Measurements from ENCODE around the gene ZNF503.

ZNF503 gene, protein sequence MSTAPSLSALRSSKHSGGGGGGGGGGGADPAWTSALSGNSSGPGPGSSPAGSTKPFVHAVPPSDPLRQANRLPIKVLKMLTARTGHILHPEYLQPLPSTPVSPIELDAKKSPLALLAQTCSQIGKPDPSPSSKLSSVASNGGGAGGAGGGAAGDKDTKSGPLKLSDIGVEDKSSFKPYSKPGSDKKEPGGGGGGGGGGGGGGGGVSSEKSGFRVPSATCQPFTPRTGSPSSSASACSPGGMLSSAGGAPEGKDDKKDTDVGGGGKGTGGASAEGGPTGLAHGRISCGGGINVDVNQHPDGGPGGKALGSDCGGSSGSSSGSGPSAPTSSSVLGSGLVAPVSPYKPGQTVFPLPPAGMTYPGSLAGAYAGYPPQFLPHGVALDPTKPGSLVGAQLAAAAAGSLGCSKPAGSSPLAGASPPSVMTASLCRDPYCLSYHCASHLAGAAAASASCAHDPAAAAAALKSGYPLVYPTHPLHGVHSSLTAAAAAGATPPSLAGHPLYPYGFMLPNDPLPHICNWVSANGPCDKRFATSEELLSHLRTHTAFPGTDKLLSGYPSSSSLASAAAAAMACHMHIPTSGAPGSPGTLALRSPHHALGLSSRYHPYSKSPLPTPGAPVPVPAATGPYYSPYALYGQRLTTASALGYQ

GRCh38 chr10:75401569-75402485 lies at the start of gene ZNF503:
ZNF503 (minus strand) TSS chr10:75401764; CDS start chr10:75401419, 345 bp downstream.
- DNase-seq = peak; percentile 56

GRCh38 chr10:75450644-75451640 lies 49.4 kb upstream of the ZNF503 start:
- no peak for DNase-seq

DNA sequence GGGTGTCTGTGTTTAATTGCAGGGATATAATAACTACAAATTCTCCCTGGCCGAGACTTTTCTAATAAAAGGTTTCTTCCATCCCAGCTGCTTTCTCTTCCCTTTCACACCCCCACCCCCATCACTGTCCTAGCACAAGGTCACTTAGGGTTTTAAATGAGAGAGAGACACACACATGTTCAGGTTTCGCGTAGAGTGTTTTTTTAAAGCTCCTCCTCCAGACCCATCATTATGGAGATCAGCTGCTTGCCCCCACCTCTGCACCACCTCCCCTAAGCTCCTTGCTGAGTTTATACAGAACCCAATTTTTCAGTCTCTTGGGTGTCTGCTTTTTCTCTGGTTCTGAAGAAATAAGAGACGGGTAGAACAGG lies 48.5 kb upstream of the ZNF503 start:
- DNase-seq = no peak

DNA sequence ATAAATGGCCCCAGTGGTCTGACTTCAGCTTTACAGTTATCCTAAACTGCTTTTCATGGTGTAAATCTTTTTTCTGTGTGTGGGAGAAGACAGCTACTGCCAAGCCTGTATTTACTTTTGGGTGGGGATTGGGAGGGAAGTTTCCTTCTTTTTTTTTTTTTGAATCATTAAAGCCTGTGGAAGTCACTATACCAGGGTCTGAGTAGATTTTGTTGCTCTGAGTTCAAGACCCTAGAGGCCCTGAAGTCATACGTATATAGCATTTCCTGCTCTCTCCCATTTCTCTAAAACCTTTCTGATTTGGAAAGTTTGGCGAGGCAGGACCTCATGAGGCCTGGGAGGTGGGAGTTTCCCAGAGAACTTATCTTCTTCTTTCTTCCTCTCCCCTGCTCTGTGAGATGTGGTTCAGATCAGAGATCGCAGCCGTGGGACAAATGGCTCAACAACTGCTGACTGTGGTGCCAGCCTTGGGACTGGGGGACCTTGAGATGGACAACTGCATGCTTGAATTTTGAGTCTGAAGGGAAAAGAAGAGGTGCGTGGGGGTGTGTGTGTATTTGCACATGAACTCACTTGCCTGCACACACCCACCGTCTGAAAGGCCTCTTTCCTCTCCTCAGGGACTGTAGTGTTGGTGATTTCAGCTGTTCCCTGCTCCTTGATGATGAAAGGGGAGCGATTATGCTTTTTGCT lies 48.0 kb upstream of the ZNF503 start:
- DNase-seq = no peak

- no peak for DNase-seq
Observed at GRCh38 chr10:75448166-75448565, 46.6 kb upstream of the ZNF503 start.

GRCh38 chr10:75446508-75446907 lies 44.9 kb upstream of the ZNF503 start:
- DNase-seq = no peak

DNA sequence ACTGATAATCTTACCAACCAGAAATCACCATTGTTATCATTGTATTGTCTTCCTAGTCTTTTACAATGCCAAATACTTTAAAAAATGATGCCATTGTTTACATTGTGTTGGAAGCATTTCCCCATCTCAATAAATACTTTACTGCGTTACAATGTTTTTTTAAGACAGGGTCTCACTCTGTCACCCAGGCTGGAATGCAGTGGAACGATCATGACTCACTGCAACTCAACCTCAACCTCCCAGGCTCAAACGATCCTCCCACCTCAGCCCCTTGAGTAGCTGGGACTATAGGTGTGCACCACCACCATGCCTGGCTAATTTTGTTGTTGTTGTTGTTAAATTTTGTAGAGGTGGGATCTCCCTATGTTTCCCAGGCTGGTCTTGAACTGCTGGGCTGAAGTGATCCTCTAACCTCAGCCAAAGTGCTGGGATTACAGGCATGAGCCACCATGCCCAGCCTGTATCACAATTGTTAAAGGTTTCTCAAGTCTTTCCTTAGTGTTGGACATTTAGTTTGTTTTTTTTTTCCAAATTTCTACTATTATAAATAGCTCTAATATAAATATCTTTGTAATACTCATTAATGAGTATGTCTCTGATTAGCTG lies 43.3 kb upstream of the ZNF503 start:
- no peak for DNase-seq

DNA sequence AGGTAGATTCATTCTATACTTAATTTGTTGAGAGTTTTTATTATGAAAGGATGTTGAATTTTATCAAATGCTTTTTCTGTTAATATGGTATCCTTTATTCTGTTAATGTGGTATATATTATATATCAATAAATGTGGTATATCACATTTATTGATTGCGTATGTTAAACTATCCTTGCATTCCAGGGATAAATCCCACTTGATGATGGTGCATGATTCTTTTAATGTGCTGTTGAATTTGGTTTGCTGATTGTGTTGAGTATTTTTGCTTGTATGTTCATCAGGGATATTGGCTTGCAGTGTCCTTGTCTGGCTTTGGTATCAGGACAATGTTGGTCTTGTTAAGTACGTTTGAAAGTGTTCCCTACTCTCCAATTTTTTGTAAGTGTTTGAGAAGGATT lies 41.8 kb upstream of the ZNF503 start:
- DNase-seq = no peak

DNA sequence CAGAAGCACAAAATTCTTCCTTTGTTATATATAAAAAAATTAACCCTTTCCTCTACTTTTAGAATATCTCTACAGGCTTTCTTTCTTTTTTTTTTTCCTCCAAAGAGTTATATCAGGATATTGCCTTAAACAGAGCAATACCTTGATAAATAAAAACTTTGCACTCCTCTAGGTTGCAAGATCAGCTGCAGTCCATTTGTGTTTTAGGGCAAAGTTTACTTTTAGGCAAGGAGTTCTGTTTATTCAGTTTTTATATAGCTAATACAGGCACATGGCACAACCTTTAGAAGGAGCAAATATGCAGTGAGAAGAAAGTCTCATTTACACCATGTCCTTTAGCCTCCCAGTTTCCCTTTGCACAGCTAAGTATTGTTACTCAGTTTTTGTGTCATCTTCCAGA lies 40.1 kb upstream of the ZNF503 start:
- no peak for DNase-seq

DNA sequence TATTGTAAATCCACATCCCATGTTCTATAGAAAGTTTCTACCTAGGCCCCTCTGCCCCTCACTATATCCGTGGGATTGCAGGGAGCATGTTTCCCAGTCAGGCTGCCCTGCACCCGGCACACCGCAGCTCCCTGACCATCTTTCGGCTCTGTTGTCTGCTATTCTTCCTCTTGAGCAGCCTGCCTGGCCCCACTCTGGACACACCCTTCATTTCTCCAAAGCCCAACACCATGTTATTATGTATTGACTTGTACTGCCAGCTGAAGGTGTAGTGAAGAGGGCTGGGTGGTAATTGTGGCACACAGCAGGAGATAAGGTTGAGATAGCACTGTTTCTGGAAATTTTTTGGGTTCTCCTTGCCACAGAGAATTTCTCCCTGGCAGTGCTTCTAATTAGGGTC lies 39.6 kb upstream of the ZNF503 start:
- DNase-seq = no peak

- DNase-seq = no peak
Observed at GRCh38 chr10:75440271-75440793, 38.8 kb upstream of the ZNF503 start.

- DNase-seq = no peak
Observed at GRCh38 chr10:75439811-75440210, 38.2 kb upstream of the ZNF503 start.

DNA sequence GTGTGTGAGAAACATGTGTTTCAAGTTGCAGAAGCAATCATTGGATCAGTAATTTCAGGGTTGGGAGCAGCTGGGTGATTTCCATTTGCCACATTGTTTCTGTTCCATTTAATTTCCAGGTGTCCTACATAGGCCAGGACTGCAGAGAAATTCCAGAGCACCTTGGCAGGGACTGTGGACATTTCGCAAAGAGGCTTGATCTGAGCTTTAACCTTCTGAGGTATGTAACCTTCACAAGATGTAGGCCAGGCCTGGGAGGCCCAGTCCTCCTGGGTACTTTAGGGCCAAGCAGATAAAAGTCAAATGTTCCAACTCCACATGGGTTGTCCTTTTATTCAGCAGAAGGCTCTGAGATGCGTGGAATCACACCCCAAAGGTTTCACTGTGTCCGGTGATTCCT lies 36.7 kb upstream of the ZNF503 start:
- no peak for DNase-seq

GRCh38 chr10:75437693-75438092 lies 36.1 kb upstream of the ZNF503 start:
- no peak for DNase-seq

DNA sequence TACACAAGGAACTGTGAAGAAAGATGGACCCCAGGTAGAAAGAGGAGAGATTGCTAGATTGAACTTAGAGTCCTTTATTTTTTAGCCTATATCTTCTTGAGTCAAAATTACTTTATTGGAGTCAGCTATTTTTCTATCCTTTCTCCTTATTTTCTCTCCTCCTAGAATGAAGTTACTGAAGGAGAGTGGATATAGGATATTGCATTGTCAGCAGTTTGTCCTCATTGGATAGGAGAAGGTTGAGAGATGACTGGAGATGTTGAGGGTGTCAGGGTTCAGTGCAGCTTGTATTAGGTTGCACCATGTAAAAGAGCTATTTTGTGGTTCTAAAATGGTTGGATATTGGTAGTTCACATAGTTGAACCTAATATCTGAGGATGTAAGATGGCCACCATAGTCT lies 35.3 kb upstream of the ZNF503 start:
- DNase-seq = no peak

DNA sequence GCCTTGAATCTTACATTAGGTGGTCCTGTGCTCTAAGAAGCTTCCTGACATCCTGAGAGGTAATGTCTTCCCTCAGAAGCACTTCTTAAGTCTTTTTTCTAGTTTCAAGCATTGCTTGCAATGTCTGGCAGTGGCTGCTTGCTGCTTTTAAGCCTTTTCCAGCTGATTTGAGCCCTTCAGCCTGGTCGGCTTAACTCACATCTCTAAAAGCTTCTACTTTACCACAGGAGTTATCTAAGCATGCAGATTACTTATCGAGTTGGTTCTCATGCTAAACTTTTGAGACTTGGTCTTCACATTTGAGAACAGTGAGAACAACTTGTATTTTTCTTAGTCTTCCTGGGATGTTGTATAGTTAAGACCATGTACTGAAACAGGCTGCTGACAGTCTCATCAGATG lies 33.7 kb upstream of the ZNF503 start:
- no peak for DNase-seq

GRCh38 chr10:75434291-75434690 lies 32.7 kb upstream of the ZNF503 start:
- no peak for DNase-seq

- DNase-seq = no peak
Observed at GRCh38 chr10:75433216-75433615, 31.7 kb upstream of the ZNF503 start.

GRCh38 chr10:75432763-75433162 lies 31.2 kb upstream of the ZNF503 start:
- DNase-seq = no peak

DNA sequence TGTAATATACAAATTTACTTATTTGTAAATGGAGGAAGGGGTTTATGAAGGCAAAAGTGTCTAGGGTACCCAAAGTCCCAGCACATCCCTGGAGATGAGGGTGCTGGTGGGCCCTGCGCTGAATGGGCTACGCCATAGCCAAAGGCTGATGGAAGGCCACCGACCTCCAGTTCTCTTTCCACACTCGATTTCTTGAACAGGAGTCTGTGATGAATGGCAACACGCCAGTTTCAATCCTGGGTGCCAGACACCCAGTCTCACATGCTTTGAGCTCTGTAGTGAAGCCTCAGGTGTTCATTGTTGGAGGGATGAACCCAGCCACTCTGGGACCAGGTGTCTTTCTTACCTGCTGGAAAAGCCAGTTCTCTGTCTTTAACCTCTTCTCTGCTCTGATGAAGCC lies 30.6 kb upstream of the ZNF503 start:
- DNase-seq = no peak
